GM23248 (cell line): ENCODE measurements around the gene ZNF624. TPM values are rescaled to one million over a fixed set of nuclear protein-coding genes. Genes with fewer than 3 reads are reported as not detected.

Experiments used
- DNase-seq: peaks from one replicate; pipeline ENCODE4 v3.0.0-alpha.2; 2015
- H2AFZ ChIP-seq: fragments of 200-600 bp; sonication (generic); 2 replicates; pipeline ENCODE4 v1.6.1; 2016; ENCODE audit warnings: antibody characterized with exemption
- H3F3A ChIP-seq: fragments of 200-600 bp; sonication (generic); 2 replicates; pipeline ENCODE4 v1.6.1; 2016; ENCODE audit warnings: mild to moderate bottlenecking, antibody characterized with exemption, mixed run types; ENCODE audit not compliant: insufficient read depth
- H3K27ac ChIP-seq: fragments of 200-600 bp; sonication (generic); 2 replicates; pipeline ENCODE4 v1.5.1; 2016; ENCODE audit warnings: mild to moderate bottlenecking
- H3K27me3 ChIP-seq: fragments of 200-600 bp; sonication (generic); replicated peaks from 2 replicates; pipeline ENCODE4 v1.6.1; 2016; ENCODE audit warnings: mild to moderate bottlenecking; ENCODE audit not compliant: insufficient read depth
- H3K36me3 ChIP-seq: fragments of 200-600 bp; sonication (generic); 2 replicates; pipeline ENCODE4 v1.6.1; 2016; ENCODE audit warnings: low read depth, mild to moderate bottlenecking
- H3K4me1 ChIP-seq: fragments of 200-600 bp; sonication (generic); 2 replicates; pipeline ENCODE4 v1.6.1; 2016; ENCODE audit warnings: mild to moderate bottlenecking; ENCODE audit not compliant: insufficient read depth
- H3K4me2 ChIP-seq: fragments of 200-600 bp; sonication (generic); one replicate; pipeline ENCODE4 v1.6.1; 2016; ENCODE audit warnings: mild to moderate bottlenecking; ENCODE audit not compliant: unreplicated experiment
- H3K4me3 ChIP-seq: fragments of 200-600 bp; sonication (generic); 2 replicates; pipeline ENCODE4 v1.5.1; 2016; ENCODE audit warnings: mild to moderate bottlenecking
- H3K79me2 ChIP-seq: fragments of 200-600 bp; sonication (generic); 2 replicates; pipeline ENCODE4 v1.6.1; 2016; ENCODE audit warnings: mild to moderate bottlenecking; ENCODE audit not compliant: insufficient read depth
- H3K9ac ChIP-seq: fragments of 200-600 bp; sonication (generic); 2 replicates; pipeline ENCODE4 v1.6.1; 2016; ENCODE audit warnings: mild to moderate bottlenecking
- H3K9me2 ChIP-seq: fragments of 200-600 bp; sonication (generic); 2 replicates; pipeline ENCODE4 v1.6.1; 2016; ENCODE audit warnings: mixed run types, mild to moderate bottlenecking, moderate library complexity; ENCODE audit not compliant: insufficient read depth
- H3K9me3 ChIP-seq: fragments of 200-600 bp; sonication (generic); one replicate; pipeline ENCODE4 v1.6.1; 2017; ENCODE audit warnings: low read depth
- H4K20me1 ChIP-seq: fragments of 200-600 bp; sonication (generic); 2 replicates; pipeline ENCODE4 v1.6.0; 2016; ENCODE audit not compliant: insufficient read depth
- EZH2 ChIP-seq: fragments of 200-600 bp; sonication (generic); IDR thresholded peaks from 2 replicates; pipeline ENCODE4 v1.6.1; 2018; ENCODE audit warnings: antibody characterized with exemption, mild to moderate bottlenecking; ENCODE audit not compliant: insufficient read depth, poor library complexity, severe bottlenecking
- EZH2phosphoT487 ChIP-seq: fragments of 200-600 bp; sonication (generic); IDR thresholded peaks from 2 replicates; pipeline ENCODE4 v1.6.1; 2018; ENCODE audit warnings: antibody characterized with exemption, moderate library complexity, mild to moderate bottlenecking, low read depth; ENCODE audit not compliant: insufficient read depth
- WGBS, 2 experiments: methylation state at CpG; one replicate each; pipeline ENCODE4 v1.1.6; 2015 to 2017; ENCODE audit warnings: low lambda C conversion rate in 2 of 2, low coverage in 1 of 2; ENCODE audit errors: missing lambda C conversion rate in 2 of 2; 5-methylcytosine and 5-hydroxymethylcytosine counted together
- in situ Hi-C: fragments of 300-500 bp; cut with MboI; formaldehyde crosslinking; loops from 2 replicates; pipeline ENCODE4 v1.15.0; 2020
- polyA plus RNA-seq: library from polyadenylated mRNA; unstranded; fragments of >200 nt; fragmentation: Nextera tagmentation; extraction: Ambion mirVana; gene quantifications from 2 replicates; pipeline ENCODE4 v1.2.1, GENCODE V29; 2016
- small RNA-seq: library from RNA; depleted of rRNA; stranded (forward); fragments of <200 nt; gene quantifications from one replicate; pipeline ENCODE3, GENCODE V24; 2014; ENCODE audit warnings: low read depth, low replicate concordance
- total RNA-seq: library from RNA; depleted of rRNA; stranded (reverse); fragments of >200 nt; shearing (Covaris generic); gene quantifications from 2 replicates; pipeline ENCODE4 v1.2.3, GENCODE V29; 2014; rRNA removed

Gene ZNF624
- total and polyA plus RNA-seq, 2 experiments from 2014 or later = 1.8 to 3.1 TPM

DNA sequence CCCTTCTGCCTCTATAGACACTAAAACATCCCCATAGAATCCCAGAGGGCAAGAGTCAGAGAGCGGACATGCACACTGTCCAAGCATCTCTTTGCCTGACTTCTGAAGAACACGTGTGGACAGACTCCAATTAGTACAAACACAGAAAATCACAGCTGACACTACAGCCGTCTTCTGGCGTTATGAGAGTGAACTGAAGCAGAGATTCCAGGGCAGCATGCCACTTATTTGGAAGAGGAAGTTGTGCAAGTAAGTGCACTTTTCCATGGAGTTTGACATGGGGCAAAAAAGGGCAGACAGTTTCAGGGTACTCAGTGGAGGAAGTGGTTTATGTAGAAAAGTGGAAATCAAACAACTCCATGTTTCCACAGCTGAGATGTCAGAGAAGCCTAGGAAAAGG lies 67.9 kb downstream of the ZNF624 start:
- H2AFZ ChIP-seq = no peak overlapping the region
- in situ Hi-C loops = no loop called here
- peak; percentile 23 for DNase-seq
- TF ChIP-seq EZH2 = no peak
- TF ChIP-seq EZH2phosphoT487 = no peak
- no peaks in the 10 kb centered on the region for H4K20me1 ChIP-seq
- H3K9me2 ChIP-seq = no peaks in the 10 kb centered on the region
- no peaks in the 10 kb centered on the region for H3K9me3 ChIP-seq
- 4 to 12% methylated on average over 4 of the region's 4 CpGs for WGBS, 2 experiments
- no peaks in the 10 kb centered on the region for H3F3A ChIP-seq
- no peak overlapping the region for H3K27ac ChIP-seq
- H3K79me2 ChIP-seq = no peaks in the 10 kb centered on the region
- H3K4me1 ChIP-seq = no peaks in the 10 kb centered on the region
- H3K27me3 ChIP-seq = no peaks in the 10 kb centered on the region
- H3K4me3 ChIP-seq = no peak overlapping the region
- no peak overlapping the region for H3K4me2 ChIP-seq
- H3K36me3 ChIP-seq = no peaks in the 10 kb centered on the region
- H3K9ac ChIP-seq = no peak overlapping the region

DNA sequence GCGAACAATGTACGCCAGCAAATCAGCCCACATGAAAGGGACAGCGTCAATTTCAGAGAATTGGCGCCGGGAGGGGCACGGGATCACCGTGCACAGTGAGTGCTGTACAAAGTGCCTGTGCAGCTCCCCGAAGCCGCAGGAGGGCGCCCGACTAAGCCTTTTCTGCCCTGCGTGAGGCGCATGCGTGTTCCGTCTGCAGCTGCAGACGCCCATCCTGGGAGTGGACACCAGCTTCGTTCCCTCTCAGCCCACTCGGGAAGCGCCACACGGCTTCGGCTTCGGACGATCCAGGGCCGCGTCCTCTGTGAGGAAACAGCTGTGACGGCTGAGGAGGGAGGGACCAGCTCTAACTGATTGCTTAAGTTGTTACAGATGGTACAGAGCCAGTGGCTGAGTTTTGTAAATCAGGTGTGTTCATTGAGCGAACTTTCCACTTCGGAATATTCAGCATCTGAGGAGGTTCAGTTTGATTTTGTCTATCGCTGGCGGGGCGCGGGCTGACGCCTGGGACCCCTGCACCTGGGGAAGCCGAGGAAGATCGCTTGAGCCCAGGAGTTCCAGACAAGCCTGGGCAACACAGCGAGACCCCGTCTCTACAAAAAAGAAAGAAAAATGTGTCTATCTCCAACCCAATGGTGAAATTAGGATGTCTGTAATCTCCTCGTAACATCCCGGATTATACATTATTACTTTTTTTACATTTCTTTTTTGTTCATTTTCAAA lies 69.2 kb downstream of the ZNF624 start:
- peak overlapping the region; percentile 74 for H3K4me2 ChIP-seq
- no peaks in the 10 kb centered on the region for H4K20me1 ChIP-seq
- no peak overlapping the region for H3K27ac ChIP-seq
- peak overlapping the region; percentile 68 for H3K4me3 ChIP-seq
- 0 out of 2 replicates have a peak, but pooled peaks cover 10% of the 10 kb centered on the region for H3K27me3 ChIP-seq
- no peaks in the 10 kb centered on the region for H3F3A ChIP-seq
- no peaks in the 10 kb centered on the region for H3K36me3 ChIP-seq
- in situ Hi-C loops = no loop called here
- DNase-seq = peak; percentile 96
- H2AFZ ChIP-seq = peak overlapping the region; percentile 93
- no peak for TF ChIP-seq EZH2
- TF ChIP-seq EZH2phosphoT487 = no peak
- WGBS, 2 experiments = 10 to 13% methylated on average over 39 of the region's 39 CpGs
- no peaks in the 10 kb centered on the region for H3K4me1 ChIP-seq
- H3K79me2 ChIP-seq = no peaks in the 10 kb centered on the region
- H3K9ac ChIP-seq = no peak overlapping the region
- no peaks in the 10 kb centered on the region for H3K9me2 ChIP-seq
- no peaks in the 10 kb centered on the region for H3K9me3 ChIP-seq

DNA sequence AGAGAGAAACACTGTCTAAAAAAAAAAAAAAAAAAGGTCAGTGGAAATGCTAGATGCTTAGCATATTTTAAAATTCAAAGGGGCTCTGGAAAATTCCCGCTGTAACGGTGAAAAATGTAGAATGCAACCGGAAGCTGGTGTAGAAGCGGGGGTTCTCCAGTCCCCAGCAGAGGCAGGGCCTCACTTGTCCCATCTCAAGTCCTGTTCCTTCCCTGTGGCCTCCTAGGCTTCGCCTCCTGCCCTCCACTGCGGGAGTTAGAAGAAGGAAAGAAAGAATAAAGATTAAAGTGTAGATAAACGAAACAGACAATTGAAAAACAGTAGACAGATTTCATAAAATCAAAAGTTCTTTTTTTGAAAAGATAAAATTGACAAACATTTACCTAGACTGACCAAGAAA lies 69.9 kb downstream of the ZNF624 start:
- Histone ChIP-seq H3K4me2 (peak overlapping the region; percentile 74), H3K4me3 (peak overlapping the region; percentile 68), H3K9ac (no peak overlapping the region), H3K9me3 (no peaks in the 10 kb centered on the region), H3K27me3 (0 out of 2 replicates have a peak, but pooled peaks cover 12% of the 10 kb centered on the region), H2AFZ (peak overlapping the region; percentile 93), H3K4me1 (no peaks in the 10 kb centered on the region), H3F3A (no peaks in the 10 kb centered on the region), H3K9me2 (no peaks in the 10 kb centered on the region), H4K20me1 (no peaks in the 10 kb centered on the region), H3K36me3 (no peaks in the 10 kb centered on the region), H3K79me2 (no peaks in the 10 kb centered on the region), H3K27ac (no peak overlapping the region)
- in situ Hi-C loops = no loop called here
- DNase-seq = no peak
- 32 to 43% methylated on average over 7 of the region's 7 CpGs for WGBS, 2 experiments
- TF ChIP-seq EZH2phosphoT487 = no peak
- TF ChIP-seq EZH2 = no peak

DNA sequence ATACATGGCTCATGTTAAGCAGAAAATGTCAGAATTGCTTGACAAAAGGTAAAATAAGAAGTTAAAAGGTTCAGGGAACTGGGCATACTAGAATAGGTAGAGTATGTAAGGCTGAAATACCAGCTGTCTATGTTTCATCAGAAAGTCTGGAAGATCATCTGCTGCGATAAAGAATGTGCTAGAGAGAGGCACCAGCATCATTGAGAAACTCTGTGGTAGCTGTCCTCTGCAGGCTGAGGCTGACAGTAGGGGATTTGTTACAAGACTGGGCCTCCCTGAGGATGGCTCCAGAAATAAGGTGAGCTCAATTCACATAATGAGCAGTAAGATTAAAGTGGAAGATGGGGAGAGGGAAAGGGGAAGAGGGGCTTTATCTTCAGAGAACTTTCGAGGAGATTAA lies 80.2 kb downstream of the ZNF624 start:
- in situ Hi-C loops = no loop called here
- Histone ChIP-seq H3K9me2 (no peaks in the 10 kb centered on the region), H3K4me1 (no peaks in the 10 kb centered on the region), H3K27ac (no peak overlapping the region), H3K4me2 (no peak overlapping the region), H2AFZ (no peak overlapping the region), H3K79me2 (peaks cover under 1% of the 10 kb centered on the region; the same call in 1 of the 2 replicates), H3K9ac (no peak overlapping the region), H3F3A (no peaks in the 10 kb centered on the region), H3K36me3 (no peaks in the 10 kb centered on the region), H3K27me3 (peaks cover 3% of the 10 kb centered on the region; the same call in 1 of the 2 replicates), H4K20me1 (no peaks in the 10 kb centered on the region), H3K4me3 (no peak overlapping the region), H3K9me3 (no peaks in the 10 kb centered on the region)
- no peak for TF ChIP-seq EZH2phosphoT487
- no peak for TF ChIP-seq EZH2
- DNase-seq = no peak
- 12 to 19% methylated on average over 2 of the region's 2 CpGs for WGBS, 2 experiments

Small RNAs within 50 kb of the gene (small RNA-seq; reads per million reads assigned to genes)
- not detected for gene RNU6-405P

Other genes with a start within 250 kb of the ZNF624 start
- 23.9 and 25.8 TPM in 2 replicates for gene TRPV2, start 238.3 kb downstream of the ZNF624 start, total RNA-seq
- 19.5 and 19.6 TPM in 2 replicates for gene TRPV2, start 238.3 kb downstream of the ZNF624 start, polyA plus RNA-seq
- gene LRRC75A, start 161.7 kb downstream of the ZNF624 start, total RNA-seq = 0.13 and 0.22 TPM in 2 replicates
- 0.15 and 0.54 TPM in 2 replicates for gene LRRC75A, start 161.7 kb downstream of the ZNF624 start, polyA plus RNA-seq
- 11.7 and 14.3 TPM in 2 replicates for gene ZNF287, start 84.6 kb downstream of the ZNF624 start, total RNA-seq
- gene ZNF287, start 84.6 kb downstream of the ZNF624 start, polyA plus RNA-seq = 12.5 and 15.1 TPM in 2 replicates
- gene CCDC144A, start 36.4 kb upstream of the ZNF624 start, total RNA-seq = 0.51 and 3.5 TPM in 2 replicates
- gene CCDC144A, start 36.4 kb upstream of the ZNF624 start, polyA plus RNA-seq = 0.03 and 0.24 TPM in 2 replicates